Measurements from ENCODE around the gene RPP30. TPM values are rescaled to one million over a fixed set of nuclear protein-coding genes. Genes with fewer than 3 reads are reported as not detected.

Gene RPP30
- total RNA-seq, 1 donor from 2014 or later = 85.5 TPM

DNA sequence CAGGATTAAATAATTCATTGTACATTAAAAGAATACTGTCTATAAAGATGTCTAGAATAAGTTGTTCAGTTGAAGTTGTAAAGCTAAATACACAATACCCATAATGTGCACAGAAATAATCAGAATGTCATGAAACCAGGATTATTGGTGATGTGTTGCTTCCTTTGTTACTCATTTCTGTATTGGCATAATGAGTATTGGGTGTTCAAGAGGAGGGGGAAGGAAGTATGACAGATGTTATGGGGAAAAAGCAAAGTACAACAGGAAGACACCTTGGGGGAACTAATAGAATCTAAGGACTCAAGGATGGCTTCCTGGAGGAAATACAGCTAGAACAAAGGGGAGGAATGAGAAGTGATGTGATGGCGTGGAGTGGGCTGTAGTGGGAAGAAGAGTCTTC lies 34.2 kb downstream of the RPP30 start:
- H3K27ac ChIP-seq = no peak overlapping the region
- H3K27me3 Mint-ChIP-seq (ENCODE audit: insufficient read depth, low read depth) = no peaks in the 10 kb centered on the region
- H3K4me1 Mint-ChIP-seq = no peaks in the 10 kb centered on the region
- no peak overlapping the region for H2AFZ ChIP-seq (replicated peaks)
- H3K4me3 Mint-ChIP-seq = no peak overlapping the region
- no peaks in the 10 kb centered on the region for H3K9me3 Mint-ChIP-seq
- no peaks in the 10 kb centered on the region for H3K4me1 ChIP-seq
- no peaks in the 10 kb centered on the region for H3K79me2 ChIP-seq (ENCODE audit: low read depth)
- no peak overlapping the region for H3K27ac Mint-ChIP-seq
- H3F3A ChIP-seq (ENCODE audit: low read depth) = no peaks in the 10 kb centered on the region
- H3K9me3 ChIP-seq (ENCODE audit: low read depth) = no peaks in the 10 kb centered on the region
- TF ChIP-seq, protein P1, sequence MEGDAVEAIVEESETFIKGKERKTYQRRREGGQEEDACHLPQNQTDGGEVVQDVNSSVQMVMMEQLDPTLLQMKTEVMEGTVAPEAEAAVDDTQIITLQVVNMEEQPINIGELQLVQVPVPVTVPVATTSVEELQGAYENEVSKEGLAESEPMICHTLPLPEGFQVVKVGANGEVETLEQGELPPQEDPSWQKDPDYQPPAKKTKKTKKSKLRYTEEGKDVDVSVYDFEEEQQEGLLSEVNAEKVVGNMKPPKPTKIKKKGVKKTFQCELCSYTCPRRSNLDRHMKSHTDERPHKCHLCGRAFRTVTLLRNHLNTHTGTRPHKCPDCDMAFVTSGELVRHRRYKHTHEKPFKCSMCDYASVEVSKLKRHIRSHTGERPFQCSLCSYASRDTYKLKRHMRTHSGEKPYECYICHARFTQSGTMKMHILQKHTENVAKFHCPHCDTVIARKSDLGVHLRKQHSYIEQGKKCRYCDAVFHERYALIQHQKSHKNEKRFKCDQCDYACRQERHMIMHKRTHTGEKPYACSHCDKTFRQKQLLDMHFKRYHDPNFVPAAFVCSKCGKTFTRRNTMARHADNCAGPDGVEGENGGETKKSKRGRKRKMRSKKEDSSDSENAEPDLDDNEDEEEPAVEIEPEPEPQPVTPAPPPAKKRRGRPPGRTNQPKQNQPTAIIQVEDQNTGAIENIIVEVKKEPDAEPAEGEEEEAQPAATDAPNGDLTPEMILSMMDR (IDR thresholded peaks at IDR 0.05) = no peak
- TF ChIP-seq EZH2phosphoT487 (IDR thresholded peaks at IDR 0.05) = no peak
- TF ChIP-seq EZH2 (IDR thresholded peaks at IDR 0.05) = no peak
- DNase-seq (ENCODE audit: low spot score) = no peak
- no peak overlapping the region for H3K4me2 ChIP-seq
- no peak overlapping the region for H3K9ac ChIP-seq
- H3K36me3 ChIP-seq = no peaks in the 10 kb centered on the region
- peaks cover 24% of the 10 kb centered on the region for H3K36me3 Mint-ChIP-seq
- no peak overlapping the region for H3K4me3 ChIP-seq
- H4K20me1 ChIP-seq (ENCODE audit: low read depth) = no peaks in the 10 kb centered on the region
- no peaks in the 10 kb centered on the region for H3K27me3 ChIP-seq

DNA sequence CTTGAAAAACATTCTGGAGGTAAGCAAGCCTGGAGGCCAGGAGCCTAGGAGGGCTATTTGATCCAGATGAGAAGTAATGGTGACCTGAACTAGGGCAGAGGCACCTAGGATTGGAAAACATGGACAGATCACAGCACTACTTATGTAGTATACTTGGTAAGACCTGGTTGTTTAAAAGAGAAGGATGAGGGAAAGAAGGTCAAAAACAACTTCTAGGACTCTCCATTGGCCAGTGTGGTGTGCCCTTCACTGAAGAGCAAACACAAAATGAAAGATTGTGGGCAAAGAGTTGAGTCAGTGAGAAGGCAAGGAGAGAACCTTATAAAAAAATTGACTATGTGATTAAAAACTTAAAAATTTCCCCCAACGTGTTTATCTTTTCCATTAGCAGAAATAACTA lies 34.8 kb downstream of the RPP30 start:
- H3K4me1 ChIP-seq = no peaks in the 10 kb centered on the region
- no peak overlapping the region for H3K9ac ChIP-seq
- Mint-ChIP-seq H3K36me3 (peaks cover 24% of the 10 kb centered on the region), H3K9me3 (no peaks in the 10 kb centered on the region), H3K4me3 (no peak overlapping the region), H3K27ac (no peak overlapping the region), H3K4me1 (peaks cover under 1% of the 10 kb centered on the region), H3K27me3 (ENCODE audit: insufficient read depth, low read depth) (no peaks in the 10 kb centered on the region)
- no peaks in the 10 kb centered on the region for H4K20me1 ChIP-seq (ENCODE audit: low read depth)
- no peaks in the 10 kb centered on the region for H3K27me3 ChIP-seq
- H2AFZ ChIP-seq (replicated peaks) = no peak overlapping the region
- TF ChIP-seq, protein P1 (IDR thresholded peaks at IDR 0.05) = no peak
- TF ChIP-seq EZH2phosphoT487 (IDR thresholded peaks at IDR 0.05) (no peak), EZH2 (IDR thresholded peaks at IDR 0.05) (no peak)
- H3K36me3 ChIP-seq = no peaks in the 10 kb centered on the region
- no peak overlapping the region for H3K4me2 ChIP-seq
- no peaks in the 10 kb centered on the region for H3K9me3 ChIP-seq (ENCODE audit: low read depth)
- no peak overlapping the region for H3K27ac ChIP-seq
- H3F3A ChIP-seq (ENCODE audit: low read depth) = no peaks in the 10 kb centered on the region
- H3K79me2 ChIP-seq (ENCODE audit: low read depth) = no peaks in the 10 kb centered on the region
- no peak for DNase-seq (ENCODE audit: low spot score)
- H3K4me3 ChIP-seq = no peak overlapping the region

DNA sequence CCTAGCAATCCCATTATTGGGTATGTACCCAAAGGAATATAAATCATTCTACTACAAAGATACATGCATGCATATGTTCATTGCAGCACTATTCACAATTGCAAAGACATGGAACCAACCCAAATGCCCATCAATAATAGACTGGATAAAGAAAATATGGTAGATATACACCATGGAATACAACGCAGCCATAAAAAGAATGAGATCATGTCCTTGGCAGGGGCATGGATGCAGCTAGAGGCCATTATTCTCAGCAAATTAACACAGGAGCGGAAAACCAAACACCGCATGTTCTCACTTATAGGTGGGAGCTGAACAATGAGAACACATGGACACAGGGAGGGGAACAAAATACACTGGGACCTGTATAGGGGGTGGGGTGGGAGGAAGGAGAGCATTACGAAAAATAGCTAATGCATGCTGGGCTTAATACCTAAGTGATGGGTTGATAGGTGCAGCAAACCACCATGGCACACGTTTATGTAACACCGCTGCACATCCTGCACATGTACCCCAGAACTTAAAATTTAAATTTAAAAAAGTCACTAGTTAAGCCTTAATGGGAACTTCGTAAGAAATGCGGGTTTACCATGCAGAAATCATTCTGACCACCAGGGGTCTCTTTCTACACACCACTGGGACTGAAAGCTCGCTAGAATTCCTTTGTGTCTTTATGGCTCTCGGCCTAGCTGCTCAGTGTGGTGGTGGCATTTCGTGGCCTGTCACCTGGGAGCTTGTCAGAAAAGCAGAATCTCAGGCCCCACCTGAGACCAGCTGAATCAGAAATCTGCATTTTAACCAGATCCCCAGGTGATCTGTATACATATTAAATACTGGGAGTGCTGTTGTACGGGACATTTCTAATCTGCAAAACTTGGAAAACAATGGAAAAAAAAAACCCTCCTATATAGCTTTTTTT lies 39.6 kb downstream of the RPP30 start:
- Histone ChIP-seq H3F3A (ENCODE audit: low read depth) (no peaks in the 10 kb centered on the region), H3K4me1 (peaks cover 3% of the 10 kb centered on the region), H3K9ac (no peak overlapping the region), H3K4me3 (no peak overlapping the region), H3K27ac (no peak overlapping the region), H3K79me2 (ENCODE audit: low read depth) (no peaks in the 10 kb centered on the region), H3K27me3 (no peaks in the 10 kb centered on the region), H3K9me3 (ENCODE audit: low read depth) (no peaks in the 10 kb centered on the region), H3K4me2 (no peak overlapping the region), H3K36me3 (no peaks in the 10 kb centered on the region), H2AFZ (replicated peaks) (peak overlapping the region; percentile 18), H4K20me1 (ENCODE audit: low read depth) (no peaks in the 10 kb centered on the region)
- Mint-ChIP-seq H3K27ac (peak overlapping the region; percentile 97), H3K9me3 (no peaks in the 10 kb centered on the region), H3K36me3 (peaks cover 6% of the 10 kb centered on the region), H3K27me3 (ENCODE audit: insufficient read depth, low read depth) (no peaks in the 10 kb centered on the region), H3K4me1 (peaks cover 5% of the 10 kb centered on the region), H3K4me3 (no peak overlapping the region)
- peak; percentile 88 for DNase-seq (ENCODE audit: low spot score)
- no peak for TF ChIP-seq EZH2phosphoT487 (IDR thresholded peaks at IDR 0.05)
- TF ChIP-seq, protein P1 (IDR thresholded peaks at IDR 0.05) = peak; percentile 90
